Calu3 (cell line): ENCODE measurements around the gene MAP3K14. TPM values are rescaled to one million over a fixed set of nuclear protein-coding genes. Genes with fewer than 3 reads are reported as not detected.

Experiments used
- BruUV-seq: library from RNA; stranded (reverse); fragments of 400-500 nt; replicated peaks from 2 replicates; lab custom pipeline; 2021; lab: Mats Ljungman, UMichigan
- CTCF ChIA-PET: fragments of 300-600 bp; sonication (Branson Sonifier 250); formaldehyde crosslinking; loops from one replicate; lab custom pipeline; 2022; ENCODE audit warnings: antibody characterized with exemption; lab: Charles Lee
- DNase-seq: peaks from one replicate; pipeline ENCODE4 v3.0.0; 2022
- H3K27ac Mint-ChIP-seq: one replicate; pipeline ENCODE4 v1.8.0; 2022; ENCODE audit warnings: mixed read lengths; ENCODE audit not compliant: unreplicated experiment
- H3K27me3 Mint-ChIP-seq: one replicate; pipeline ENCODE4 v1.8.0; 2022; ENCODE audit warnings: mixed read lengths; ENCODE audit not compliant: unreplicated experiment
- H3K36me3 Mint-ChIP-seq: one replicate; pipeline ENCODE4 v1.8.0; 2022; ENCODE audit warnings: mild to moderate bottlenecking, moderate library complexity, mixed read lengths; ENCODE audit not compliant: insufficient read depth, unreplicated experiment
- H3K4me1 Mint-ChIP-seq: one replicate; pipeline ENCODE4 v1.8.0; 2022; ENCODE audit warnings: mild to moderate bottlenecking, low read depth, mixed read lengths; ENCODE audit not compliant: unreplicated experiment
- H3K4me3 Mint-ChIP-seq: one replicate; pipeline ENCODE4 v1.8.0; 2022; ENCODE audit warnings: mild to moderate bottlenecking, low read depth, moderate library complexity, mixed read lengths; ENCODE audit not compliant: unreplicated experiment
- H3K9me3 Mint-ChIP-seq: one replicate; pipeline ENCODE4 v1.8.0; 2022; ENCODE audit warnings: low read depth, mixed read lengths; ENCODE audit not compliant: unreplicated experiment
- intact Hi-C: fragments of 100-400 bp; cut with micrococcal nuclease; formaldehyde crosslinking; loops from one replicate; pipeline ENCODE4 v1.10.0; 2022; ENCODE audit not compliant: unreplicated experiment
- total RNA-seq: library from RNA; stranded (reverse); gene quantifications from 2 replicates; pipeline ENCODE4 v1.2.3, GENCODE V29; 2022
- TF ChIP-seq, protein P1 (sequence below): fragments of 200-600 bp; IDR thresholded peaks from one replicate; pipeline ENCODE4 v1.8.0; 2022; ENCODE audit warnings: antibody characterized with exemption; ENCODE audit not compliant: unreplicated experiment

MAP3K14 gene
- total RNA-seq, 1 experiment from 2014 or later = 26.7 TPM

DNA sequence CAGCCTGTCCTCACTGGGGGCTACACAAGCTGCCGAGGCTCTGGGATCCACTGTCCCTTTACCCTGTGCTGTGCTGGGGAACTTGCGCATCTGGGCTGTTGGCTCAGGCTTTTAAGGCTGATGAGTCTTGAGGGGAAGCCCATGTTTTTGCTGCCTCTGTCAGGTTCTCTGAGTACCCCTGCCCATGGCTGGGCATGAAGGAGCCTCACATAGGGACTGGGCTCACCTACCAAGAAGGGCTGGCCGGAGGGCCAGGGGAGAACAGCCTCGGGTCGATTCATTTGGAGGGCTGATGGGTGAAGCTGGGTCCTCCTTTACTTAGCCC lies 80.6 kb downstream of the MAP3K14 start:
- CTCF ChIA-PET = interaction anchor here (0.5 to 2.1 kb wide), 7 partner anchors 17 to 103 kb away, joined by 3 to 27 read pairs (median 4); partner anchors contain the start of genes ACBD4 and HEXIM1
- Mint-ChIP-seq H3K4me3 (no peak overlapping the region), H3K27ac (no peak overlapping the region), H3K36me3 (peaks cover 27% of the 10 kb centered on the region), H3K4me1 (peaks cover 19% of the 10 kb centered on the region), H3K27me3 (peaks cover 62% of the 10 kb centered on the region), H3K9me3 (no peaks in the 10 kb centered on the region)
- DNase-seq = no peak
- intact Hi-C loops = no loop called here
- no TSS peak for BruUV-seq
- TF ChIP-seq, protein P1, sequence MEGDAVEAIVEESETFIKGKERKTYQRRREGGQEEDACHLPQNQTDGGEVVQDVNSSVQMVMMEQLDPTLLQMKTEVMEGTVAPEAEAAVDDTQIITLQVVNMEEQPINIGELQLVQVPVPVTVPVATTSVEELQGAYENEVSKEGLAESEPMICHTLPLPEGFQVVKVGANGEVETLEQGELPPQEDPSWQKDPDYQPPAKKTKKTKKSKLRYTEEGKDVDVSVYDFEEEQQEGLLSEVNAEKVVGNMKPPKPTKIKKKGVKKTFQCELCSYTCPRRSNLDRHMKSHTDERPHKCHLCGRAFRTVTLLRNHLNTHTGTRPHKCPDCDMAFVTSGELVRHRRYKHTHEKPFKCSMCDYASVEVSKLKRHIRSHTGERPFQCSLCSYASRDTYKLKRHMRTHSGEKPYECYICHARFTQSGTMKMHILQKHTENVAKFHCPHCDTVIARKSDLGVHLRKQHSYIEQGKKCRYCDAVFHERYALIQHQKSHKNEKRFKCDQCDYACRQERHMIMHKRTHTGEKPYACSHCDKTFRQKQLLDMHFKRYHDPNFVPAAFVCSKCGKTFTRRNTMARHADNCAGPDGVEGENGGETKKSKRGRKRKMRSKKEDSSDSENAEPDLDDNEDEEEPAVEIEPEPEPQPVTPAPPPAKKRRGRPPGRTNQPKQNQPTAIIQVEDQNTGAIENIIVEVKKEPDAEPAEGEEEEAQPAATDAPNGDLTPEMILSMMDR = no peak

DNA sequence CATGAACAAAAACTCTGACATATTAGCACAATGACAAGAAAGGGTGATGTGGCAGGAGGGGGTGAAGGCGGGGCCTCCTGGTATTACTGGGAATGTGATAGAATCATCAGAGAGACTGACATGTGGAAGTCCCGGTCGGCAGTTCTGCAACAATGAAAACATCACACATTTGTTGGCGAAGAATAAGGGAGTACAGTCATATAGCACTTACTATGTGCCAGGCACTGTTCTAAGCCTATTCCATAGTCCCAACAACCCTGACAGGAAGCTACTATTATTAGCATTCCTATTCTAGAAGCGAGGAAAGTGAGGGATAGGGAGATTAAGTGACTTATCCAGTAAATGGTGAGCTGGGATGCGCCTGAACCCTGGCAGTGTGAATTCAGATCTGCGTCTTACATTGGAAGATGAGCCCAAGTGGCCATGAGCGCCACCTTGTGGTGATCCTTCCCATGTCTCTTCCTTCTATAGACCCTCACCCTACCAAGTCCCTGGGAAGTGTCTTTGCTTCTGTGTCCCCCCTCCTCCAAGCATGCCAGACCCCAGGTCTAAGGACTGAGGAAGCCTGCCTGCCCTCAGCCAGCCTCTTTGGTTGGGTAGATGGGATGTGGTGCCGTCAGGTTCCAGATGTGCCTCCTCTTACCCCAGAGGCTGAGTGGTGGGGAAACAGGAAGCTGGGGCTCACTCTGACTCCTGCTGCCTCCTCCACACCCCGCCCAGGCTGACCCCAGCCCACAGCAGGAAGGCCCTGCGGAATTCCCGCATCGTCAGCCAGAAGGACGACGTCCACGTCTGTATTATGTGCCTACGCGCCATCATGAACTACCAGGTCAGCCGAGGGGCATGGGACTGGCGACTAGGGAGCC lies 81.2 kb downstream of the MAP3K14 start:
- TF ChIP-seq, protein P1 = peak; percentile 92
- Mint-ChIP-seq H3K36me3 (peaks cover 25% of the 10 kb centered on the region), H3K9me3 (no peaks in the 10 kb centered on the region), H3K4me1 (peaks cover 13% of the 10 kb centered on the region), H3K27me3 (peaks cover 56% of the 10 kb centered on the region), H3K4me3 (no peak overlapping the region), H3K27ac (no peak overlapping the region)
- intact Hi-C loops = loop anchor here (1.0 kb wide), 2 partner anchors 16 to 100 kb away; partner anchors contain the start of gene ACBD4
- CTCF ChIA-PET = interaction anchor here (0.5 to 2.1 kb wide), 13 partner anchors 14 to 190 kb away, joined by 3 to 27 read pairs (median 4); partner anchors contain the start of genes ACBD4, FMNL1 and HEXIM1
- peak; percentile 86 for DNase-seq
- BruUV-seq = no TSS peak

DNA sequence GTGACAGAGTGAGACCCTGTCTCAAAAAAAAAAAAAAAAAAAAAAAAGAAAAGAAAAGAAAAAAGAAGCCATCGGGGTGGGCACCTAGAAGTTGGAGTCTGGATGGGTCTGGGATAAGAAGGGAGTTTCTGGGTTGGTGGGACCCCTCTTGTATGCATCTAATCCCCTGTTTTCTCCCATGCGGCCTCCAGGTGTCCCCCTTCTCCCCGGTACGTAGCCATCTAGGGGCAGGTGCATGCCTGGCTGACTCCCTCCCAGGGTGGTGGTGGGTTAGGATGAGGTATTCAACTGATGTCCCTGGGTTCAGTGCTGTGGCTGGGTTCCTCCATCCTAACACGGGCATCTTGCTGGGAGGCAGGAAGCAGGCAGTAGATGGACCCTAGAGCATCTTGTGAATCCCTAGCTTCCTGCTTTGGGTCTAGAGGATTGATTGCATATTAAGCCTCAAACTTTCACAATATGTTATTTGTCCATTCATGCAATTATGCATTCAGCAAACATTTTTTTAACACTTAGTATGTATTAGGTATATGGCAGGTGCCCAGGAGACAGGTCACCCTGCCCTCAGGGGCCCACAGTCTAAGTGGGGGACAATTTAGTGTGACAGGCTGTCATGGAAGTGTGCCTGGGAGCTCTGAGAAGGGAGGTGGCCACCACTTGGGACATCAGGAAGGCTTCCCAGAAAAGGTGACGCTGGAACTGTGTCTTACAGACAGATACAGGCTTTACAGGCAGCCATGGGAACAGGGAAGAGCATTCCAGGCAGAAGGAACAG lies 82.0 kb downstream of the MAP3K14 start:
- H3K27me3 Mint-ChIP-seq = peaks cover 48% of the 10 kb centered on the region
- H3K36me3 Mint-ChIP-seq = peaks cover 23% of the 10 kb centered on the region
- CTCF ChIA-PET = interaction anchor here (0.6 to 2.1 kb wide), 11 partner anchors 13 to 191 kb away, joined by 3 to 27 read pairs (median 4); partner anchors contain the start of genes ACBD4, FMNL1 and HEXIM1
- no TSS peak for BruUV-seq
- DNase-seq = peak; percentile 73
- TF ChIP-seq, protein P1 = peak; percentile 55
- no peaks in the 10 kb centered on the region for H3K9me3 Mint-ChIP-seq
- H3K4me1 Mint-ChIP-seq = peaks cover 4% of the 10 kb centered on the region
- no peak overlapping the region for H3K27ac Mint-ChIP-seq
- intact Hi-C loops = loop anchor here (1.0 to 5.0 kb wide), 3 partner anchors 16 to 152 kb away; partner anchors contain the start of gene ACBD4
- no peak overlapping the region for H3K4me3 Mint-ChIP-seq

DNA sequence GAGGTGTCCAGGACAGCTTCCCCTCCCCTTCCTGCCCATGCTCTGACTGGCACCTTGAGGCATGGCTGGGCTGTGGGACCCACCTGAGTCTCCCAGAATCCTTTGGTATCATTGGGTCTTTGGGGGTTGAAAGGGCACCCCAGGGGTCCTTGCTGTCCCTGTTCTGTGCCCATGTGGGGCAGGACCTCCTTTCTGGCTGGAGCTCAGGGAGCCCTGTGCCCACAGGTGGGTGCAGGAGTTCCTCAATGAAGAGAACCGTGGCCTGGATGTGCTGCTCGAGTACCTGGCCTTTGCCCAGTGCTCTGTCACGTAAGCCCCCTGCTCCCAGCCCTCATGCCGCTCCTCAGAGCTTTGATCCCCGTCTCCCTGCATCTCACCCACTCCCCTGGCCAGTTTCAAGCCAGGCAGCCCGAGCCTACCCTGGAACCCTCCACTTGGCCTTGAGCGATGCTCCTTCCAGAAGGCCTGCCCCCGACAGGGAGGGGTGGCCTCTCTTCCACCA lies 83.3 kb downstream of the MAP3K14 start:
- peaks cover 40% of the 10 kb centered on the region for H3K27me3 Mint-ChIP-seq

More for the DNA sequence above, 83.3 kb downstream of the MAP3K14 start:
- no TSS peak for BruUV-seq
- TF ChIP-seq, protein P1 = no peak
- DNase-seq = no peak
- Mint-ChIP-seq H3K36me3 (peaks cover 20% of the 10 kb centered on the region), H3K27ac (no peak overlapping the region), H3K4me1 (no peaks in the 10 kb centered on the region), H3K9me3 (no peaks in the 10 kb centered on the region), H3K4me3 (no peak overlapping the region)
- intact Hi-C loops = loop anchor here (5.0 kb wide), 1 partner anchor 154 kb away; no protein-coding TSS in a partner anchor
- CTCF ChIA-PET = interaction anchor here (0.8 to 6.4 kb wide), 2 partner anchors 14 to 15 kb away, joined by 3 to 66 read pairs; no protein-coding TSS in a partner anchor
